Activated CD8-positive, alpha-beta T cell treated with anti-CD3 and anti-CD28 coated beads for 36 hours (primary cell): ENCODE measurements around the gene GLT8D1. TPM values are rescaled to one million over a fixed set of nuclear protein-coding genes. Genes with fewer than 3 reads are reported as not detected.

Experiments used
- ATAC-seq: fragments of 200-7000 bp; cut with Tn5 transposase; one replicate; pipeline ENCODE4 v1.10.0; 2021; ENCODE audit warnings: mild to moderate bottlenecking, moderate library complexity
- CTCF ChIA-PET: fragments of 350-600 bp; sonication (Branson Sonifier 250); formaldehyde crosslinking; loops from one replicate; lab custom pipeline; 2021; ENCODE audit warnings: antibody characterized with exemption; lab: Charles Lee
- POLR2A ChIA-PET: fragments of 350-600 bp; sonication (Branson Sonifier 250); formaldehyde crosslinking; loops from one replicate; lab custom pipeline; 2021; ENCODE audit warnings: antibody characterized with exemption; lab: Charles Lee
- DNase-seq: peaks from one replicate; pipeline ENCODE4 v3.0.0-alpha.2; 2020
- H3K27ac Mint-ChIP-seq: one replicate; pipeline ENCODE4 v1.8.0; 2021; ENCODE audit warnings: mild to moderate bottlenecking, mixed read lengths
- H3K27me3 Mint-ChIP-seq: one replicate; pipeline ENCODE4 v1.8.0; 2021; ENCODE audit warnings: mixed read lengths
- H3K36me3 Mint-ChIP-seq: one replicate; pipeline ENCODE4 v1.8.0; 2021; ENCODE audit warnings: low read depth, mixed read lengths
- H3K4me1 Mint-ChIP-seq: one replicate; pipeline ENCODE4 v1.8.0; 2021; ENCODE audit warnings: low read depth, mixed read lengths
- H3K4me3 Mint-ChIP-seq: one replicate; pipeline ENCODE4 v1.8.0; 2021; ENCODE audit warnings: mild to moderate bottlenecking, moderate library complexity, mixed read lengths
- H3K9me3 Mint-ChIP-seq: one replicate; pipeline ENCODE4 v1.8.0; 2021; ENCODE audit warnings: mixed read lengths
- intact Hi-C: fragments of 100-400 bp; cut with micrococcal nuclease; formaldehyde crosslinking; loops from one replicate; pipeline ENCODE4 v1.10.0; 2022
- total RNA-seq, 2 experiments: library from RNA; stranded (reverse); gene quantifications; one replicate each; pipeline ENCODE4 v1.2.3, GENCODE V29; 2021
- TF ChIP-seq, protein P1 (sequence below): fragments of 200-600 bp; IDR thresholded peaks from one replicate; pipeline ENCODE4 v1.8.0; 2022; ENCODE audit warnings: antibody characterized with exemption, mild to moderate bottlenecking

The GLT8D1 gene
- total RNA-seq, 2 experiments from 2014 or later, result 34.0 to 35.0 TPM

- H3K36me3 Mint-ChIP-seq, result peaks cover 16% of the 10 kb centered on the region
- no peaks in the 10 kb centered on the region for H3K27me3 Mint-ChIP-seq
- H3K9me3 Mint-ChIP-seq, result no peaks in the 10 kb centered on the region
- ChIA-PET POLR2A (no interaction called here), CTCF (interaction anchor here (0.6 to 2.6 kb wide), 6 partner anchors 55 to 330 kb away, joined by 3 to 8 read pairs (median 3); no protein-coding TSS in a partner anchor)
- TF ChIP-seq, protein P1, sequence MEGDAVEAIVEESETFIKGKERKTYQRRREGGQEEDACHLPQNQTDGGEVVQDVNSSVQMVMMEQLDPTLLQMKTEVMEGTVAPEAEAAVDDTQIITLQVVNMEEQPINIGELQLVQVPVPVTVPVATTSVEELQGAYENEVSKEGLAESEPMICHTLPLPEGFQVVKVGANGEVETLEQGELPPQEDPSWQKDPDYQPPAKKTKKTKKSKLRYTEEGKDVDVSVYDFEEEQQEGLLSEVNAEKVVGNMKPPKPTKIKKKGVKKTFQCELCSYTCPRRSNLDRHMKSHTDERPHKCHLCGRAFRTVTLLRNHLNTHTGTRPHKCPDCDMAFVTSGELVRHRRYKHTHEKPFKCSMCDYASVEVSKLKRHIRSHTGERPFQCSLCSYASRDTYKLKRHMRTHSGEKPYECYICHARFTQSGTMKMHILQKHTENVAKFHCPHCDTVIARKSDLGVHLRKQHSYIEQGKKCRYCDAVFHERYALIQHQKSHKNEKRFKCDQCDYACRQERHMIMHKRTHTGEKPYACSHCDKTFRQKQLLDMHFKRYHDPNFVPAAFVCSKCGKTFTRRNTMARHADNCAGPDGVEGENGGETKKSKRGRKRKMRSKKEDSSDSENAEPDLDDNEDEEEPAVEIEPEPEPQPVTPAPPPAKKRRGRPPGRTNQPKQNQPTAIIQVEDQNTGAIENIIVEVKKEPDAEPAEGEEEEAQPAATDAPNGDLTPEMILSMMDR, result no peak
- no peak for ATAC-seq
- DNase-seq, result no peak
- H3K4me1 Mint-ChIP-seq, result no peaks in the 10 kb centered on the region
- H3K27ac Mint-ChIP-seq, result no peak overlapping the region
- intact Hi-C loops, result no loop called here
- H3K4me3 Mint-ChIP-seq, result no peak overlapping the region
These were observed 37.6 kb upstream of the GLT8D1 start for GRCh38 chr3:52743152-52743551.

DNA sequence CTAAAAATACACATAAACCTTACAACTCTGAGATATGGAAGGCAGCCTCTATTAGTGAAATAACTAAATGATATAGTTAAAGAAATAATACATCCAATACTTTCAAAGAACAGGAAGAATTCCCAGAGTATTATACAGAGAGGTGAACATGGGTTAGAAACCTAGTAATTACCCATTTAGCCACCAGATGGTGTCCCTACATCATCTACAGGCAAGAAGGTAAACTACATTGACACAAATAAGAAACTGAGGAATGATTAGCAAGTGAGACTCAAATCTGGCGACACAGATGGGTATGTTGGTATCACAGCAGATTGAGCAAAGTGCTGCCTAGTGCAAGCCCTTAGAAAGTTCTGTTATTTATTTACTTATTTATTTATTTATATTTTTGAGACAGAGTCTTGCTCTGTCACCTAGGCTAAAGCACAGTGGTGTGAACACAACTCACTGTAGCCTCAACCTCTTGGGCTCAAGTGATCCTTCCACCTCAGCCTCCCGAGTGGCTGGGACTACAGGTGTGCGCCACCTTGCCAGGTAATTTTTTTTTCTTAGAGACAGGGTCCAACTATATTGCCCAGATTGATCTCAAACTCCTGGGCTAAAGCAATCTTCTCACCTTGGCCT is 36.9 kb upstream of the GLT8D1 start:
- H3K9me3 Mint-ChIP-seq, result no peaks in the 10 kb centered on the region
- peak; percentile 53 for ATAC-seq

GRCh38 chr3:52739730-52740129 is 34.1 kb upstream of the GLT8D1 start:
- ATAC-seq (no peak), DNase-seq (no peak)
- intact Hi-C loops, result no loop called here
- Mint-ChIP-seq H3K4me1 (no peaks in the 10 kb centered on the region), H3K27ac (no peak overlapping the region), H3K27me3 (no peaks in the 10 kb centered on the region), H3K36me3 (peaks cover 18% of the 10 kb centered on the region), H3K9me3 (no peaks in the 10 kb centered on the region), H3K4me3 (no peak overlapping the region)
- TF ChIP-seq, protein P1, result no peak
- POLR2A ChIA-PET, result no interaction called here
- CTCF ChIA-PET, result interaction anchor here (1.1 to 1.4 kb wide), 2 partner anchors 12 to 334 kb away, joined by 3 to 5 read pairs; no protein-coding TSS in a partner anchor

More for the DNA sequence above, 36.9 kb upstream of the GLT8D1 start:
- Mint-ChIP-seq H3K4me1 (no peaks in the 10 kb centered on the region), H3K36me3 (peaks cover 16% of the 10 kb centered on the region), H3K27me3 (no peaks in the 10 kb centered on the region), H3K27ac (no peak overlapping the region), H3K4me3 (no peak overlapping the region)
- no peak for DNase-seq
- POLR2A ChIA-PET, result no interaction called here
- intact Hi-C loops, result no loop called here
- CTCF ChIA-PET, result interaction anchor here (0.7 to 2.6 kb wide), 10 partner anchors 11 to 331 kb away, joined by 3 to 8 read pairs (median 4); partner anchors contain the start of genes GLT8D1 and SPCS1
- TF ChIP-seq, protein P1, result peak; percentile 64

- ChIA-PET CTCF (no interaction called here), POLR2A (interaction anchor here (0.5 kb wide), 1 partner anchor 34 kb away, joined by 3 read pairs; no protein-coding TSS in a partner anchor)
- intact Hi-C loops, result no loop called here
- H3K27me3 Mint-ChIP-seq, result no peaks in the 10 kb centered on the region
- H3K36me3 Mint-ChIP-seq, result peaks cover 66% of the 10 kb centered on the region
- no peak overlapping the region for H3K27ac Mint-ChIP-seq
- H3K4me1 Mint-ChIP-seq, result peaks cover 7% of the 10 kb centered on the region
- H3K4me3 Mint-ChIP-seq, result no peak overlapping the region
- TF ChIP-seq, protein P1, result no peak
- peaks cover 17% of the 10 kb centered on the region for H3K9me3 Mint-ChIP-seq
- DNase-seq (no peak), ATAC-seq (no peak)
These were observed 27.8 kb upstream of the GLT8D1 start for GRCh38 chr3:52733256-52733891.

DNA sequence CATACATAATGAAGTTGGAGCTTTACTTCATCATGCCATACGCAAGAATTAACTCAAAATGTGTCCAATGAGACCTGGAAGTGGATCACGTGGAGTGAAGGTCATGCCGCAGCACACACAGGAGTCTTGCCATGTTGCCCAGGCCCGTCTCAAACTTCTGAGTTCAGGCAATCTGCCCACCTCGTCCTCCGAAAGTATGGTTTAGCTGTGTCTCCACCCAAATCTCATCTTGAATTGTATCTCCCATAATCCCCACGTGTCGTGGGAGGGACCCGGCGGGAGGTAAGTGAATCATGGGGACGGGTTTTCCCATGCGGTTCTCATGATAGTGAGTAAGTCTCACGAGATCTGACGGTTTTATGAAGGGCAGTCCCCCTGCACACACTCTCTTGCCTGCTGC is 26.0 kb upstream of the GLT8D1 start:
- ChIA-PET CTCF (no interaction called here), POLR2A (no interaction called here)
- Mint-ChIP-seq H3K27ac (no peak overlapping the region), H3K36me3 (peaks cover 66% of the 10 kb centered on the region), H3K9me3 (peaks cover 18% of the 10 kb centered on the region), H3K27me3 (no peaks in the 10 kb centered on the region), H3K4me3 (no peak overlapping the region), H3K4me1 (peaks cover 7% of the 10 kb centered on the region)
- intact Hi-C loops, result no loop called here
- TF ChIP-seq, protein P1, result no peak
- ATAC-seq, result no peak
- DNase-seq, result no peak
